Endothelial cell of umbilical vein (primary cell): ENCODE measurements around the gene STXBP2. TPM values are rescaled to one million over a fixed set of nuclear protein-coding genes. Genes with fewer than 3 reads are reported as not detected.

ENCODE experiments used
- BruUV-seq: library from RNA; stranded (reverse); fragments of 400-500 nt; replicated peaks from 2 replicates; lab custom pipeline; 2021; lab: Mats Ljungman, UMichigan
- CTCF ChIA-PET: fragments of 300-600, 350-600 bp; sonication (Branson Sonifier 250); formaldehyde crosslinking; loops from one replicate; lab custom pipeline; 2021; ENCODE audit warnings: antibody characterized with exemption, inconsistent platforms; lab: Charles Lee
- POLR2A ChIA-PET: fragments of 300-600, 350-600 bp; sonication (Branson Sonifier 250); formaldehyde crosslinking; loops from one replicate; lab custom pipeline; 2021; ENCODE audit warnings: antibody characterized with exemption, inconsistent platforms; lab: Charles Lee
- DNase-seq: peaks from one replicate; pipeline ENCODE4 v3.0.0-alpha.2; 2011; ENCODE audit warnings: low read depth, low spot score
- FAIRE-seq: peaks from 2 replicates; lab custom pipeline; 2011; peaks lifted over from hg19 to GRCh38; lab: Jason Lieb, UNC
- H2AFZ ChIP-seq: 2 replicates; pipeline ENCODE4 v1.6.0; 2012; ENCODE audit warnings: low read depth, low read length, control low read depth, inconsistent platforms
- H3K27ac ChIP-seq: 2 replicates; pipeline ENCODE4 v1.5.1; 2011; ENCODE audit warnings: low read depth, mild to moderate bottlenecking, control low read depth, low read length, moderate library complexity; ENCODE audit not compliant: insufficient read depth
- H3K27me3 ChIP-seq, 2 experiments: 2 replicates each; pipeline versions ENCODE4 v1.6.0 to v1.6.1; 2011; ENCODE audit warnings: low read length in 2 of 2, mixed read lengths in 1 of 2; ENCODE audit not compliant: control insufficient read depth in 2 of 2, insufficient read depth in 2 of 2
- H3K36me3 ChIP-seq, 2 experiments: 2 replicates in 1 of 2; 3 replicates in 1 of 2; pipeline ENCODE4 v1.5.1; 2011; ENCODE audit warnings: low read length in 2 of 2, mild to moderate bottlenecking in 1 of 2, moderate library complexity in 1 of 2; ENCODE audit not compliant: control insufficient read depth in 2 of 2, insufficient read depth in 2 of 2; ENCODE audit errors: extremely low read depth in 1 of 2
- H3K4me1 ChIP-seq: 3 replicates; pipeline ENCODE4 v1.5.1; 2011; ENCODE audit warnings: mild to moderate bottlenecking, low read length; ENCODE audit not compliant: control insufficient read depth, insufficient read depth; ENCODE audit errors: extremely low read depth
- H3K4me2 ChIP-seq: 2 replicates; pipeline ENCODE4 v1.6.1; 2011; ENCODE audit warnings: low read length, control low read depth, mixed read lengths; ENCODE audit not compliant: insufficient read depth
- H3K4me3 ChIP-seq, 3 experiments: fragments of 200-600 bp in 1 of 3; sonication (generic), shearing (Covaris generic) in 1 of 3; replicated peaks in 1 of 3; 2 replicates each; pipeline ENCODE4 v1.5.1; 2011 to 2016; ENCODE audit warnings: control low read depth in 3 of 3, low read length in 3 of 3, mild to moderate bottlenecking in 2 of 3, inconsistent platforms in 1 of 3, low read depth in 1 of 3, moderate library complexity in 1 of 3; ENCODE audit not compliant: insufficient read depth in 1 of 3
- H3K79me2 ChIP-seq: 2 replicates; pipeline ENCODE4 v1.6.0; 2012; ENCODE audit warnings: low read length, inconsistent platforms; ENCODE audit not compliant: control insufficient read depth, insufficient read depth
- H3K9ac ChIP-seq: replicated peaks from 2 replicates; pipeline ENCODE3; 2011; ENCODE audit warnings: low read length, control low read depth; ENCODE audit not compliant: insufficient read depth; ENCODE audit errors: extremely low read depth
- H3K9me1 ChIP-seq: replicated peaks from 3 replicates; pipeline ENCODE4 v1.6.0; 2011; ENCODE audit warnings: mild to moderate bottlenecking, low read length; ENCODE audit not compliant: control insufficient read depth, insufficient read depth; ENCODE audit errors: extremely low read depth
- H3K9me3 ChIP-seq: replicated peaks from 2 replicates; pipeline ENCODE4 v1.5.1; 2012; ENCODE audit warnings: low read length, inconsistent platforms; ENCODE audit not compliant: control insufficient read depth, insufficient read depth
- H4K20me1 ChIP-seq: replicated peaks from 2 replicates; pipeline ENCODE3; 2011; ENCODE audit warnings: mild to moderate bottlenecking, low read length; ENCODE audit not compliant: control insufficient read depth, insufficient read depth; ENCODE audit errors: extremely low read depth
- FOS ChIP-seq: IDR thresholded peaks from 2 replicates; pipeline ENCODE4 v1.6.1; 2011; ENCODE audit warnings: mild to moderate bottlenecking, low read length, moderate library complexity, borderline replicate concordance; ENCODE audit not compliant: insufficient read depth
- MYC ChIP-seq: IDR thresholded peaks from one replicate; pipeline ENCODE4 v1.6.1; 2011; ENCODE audit warnings: mild to moderate bottlenecking, low read depth, low read length
- POLR2AphosphoS5 ChIP-seq: IDR thresholded peaks from 2 replicates; pipeline ENCODE4 v1.6.1; 2012; ENCODE audit warnings: low read depth, mild to moderate bottlenecking, control low read depth, low read length, moderate library complexity; ENCODE audit not compliant: insufficient read depth
- dilution Hi-C: fragments of 300-500 bp; cut with MboI; formaldehyde crosslinking; loops from one replicate; pipeline ENCODE4 v1.15.0; 2019; ENCODE audit warnings: low sequenced_read_pairs; ENCODE audit not compliant: extremely low pct_ligation_motif_present
- intact Hi-C: fragments of 100-400 bp; cut with micrococcal nuclease; formaldehyde crosslinking; loops from one replicate; pipeline ENCODE4 v1.10.0; 2022
- polyA plus RNA-seq, 4 experiments: library from polyadenylated mRNA; depleted of rRNA in 3 of 4; stranded (reverse) in 3 of 4; unstranded in 1 of 4; fragments of >200 nt; gene quantifications; 2 replicates each; pipeline versions ENCODE4 v1.2.1 to v1.2.3, GENCODE V29; 2011 to 2012; ENCODE audit warnings: missing spikeins in 1 of 4
- total RNA-seq: library from RNA; stranded (reverse); gene quantifications from 2 replicates; pipeline ENCODE4 v1.2.3, GENCODE V29; 2021
- TF ChIP-seq, protein P1 (sequence below), 2 donors: IDR thresholded peaks; 1 replicate in 1 of 2; 2 replicates in 1 of 2; pipeline ENCODE4 v1.5.1; 2011; ENCODE audit warnings: low read length in 2 of 2, mild to moderate bottlenecking in 2 of 2, moderate library complexity in 2 of 2, control low read depth in 1 of 2, inconsistent platforms in 1 of 2, low read depth in 1 of 2; ENCODE audit not compliant: insufficient read depth in 1 of 2; ENCODE audit errors: extremely low read depth in 1 of 2

Gene STXBP2
- total and polyA plus RNA-seq, 2 donors (not counting 3 experiments of a cell fraction or from before 2014, with no cell fraction given) = 70.0 to 105 TPM

DNA sequence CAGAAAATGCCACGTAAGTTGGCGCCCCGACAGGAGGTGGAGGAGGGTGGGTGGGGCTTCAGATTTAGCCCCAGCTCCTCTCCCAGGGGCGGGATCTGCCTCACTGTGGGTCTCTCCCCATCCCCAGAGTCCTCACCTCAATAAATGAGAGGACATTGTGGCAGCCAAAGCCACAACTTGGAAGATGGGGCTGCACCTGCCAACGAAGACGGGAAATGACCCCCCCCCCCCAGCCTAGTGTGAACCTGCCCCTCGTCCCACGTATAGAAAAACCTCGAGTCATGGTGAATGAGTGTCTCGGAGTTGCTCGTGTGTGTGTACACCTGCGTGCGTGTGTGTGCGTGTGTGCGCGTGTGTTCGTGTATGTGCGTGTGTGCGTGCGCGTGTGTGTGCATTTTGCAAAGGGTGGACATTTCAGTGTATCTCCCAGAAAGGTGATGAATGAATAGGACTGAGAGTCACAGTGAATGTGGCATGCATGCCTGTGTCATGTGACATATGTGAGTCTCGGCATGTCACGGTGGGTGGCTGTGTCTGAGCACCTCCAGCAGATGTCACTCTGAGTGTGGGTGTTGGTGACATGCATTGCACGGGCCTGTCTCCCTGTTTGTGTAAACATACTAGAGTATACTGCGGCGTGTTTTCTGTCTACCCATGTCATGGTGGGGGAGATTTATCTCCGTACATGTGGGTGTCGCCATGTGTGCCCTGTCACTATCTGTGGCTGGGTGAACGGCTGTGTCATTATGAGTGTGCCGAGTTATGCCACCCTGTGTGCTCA is 42.3 kb downstream of the STXBP2 start:
- no peak overlapping the region for H3K27ac ChIP-seq
- peaks cover 0 to 3% of the 10 kb centered on the region in 2 experiments for H3K36me3 ChIP-seq
- H4K20me1 ChIP-seq = no peaks in the 10 kb centered on the region
- DNase-seq (no peak), FAIRE-seq (no peak)
- no TSS peak for BruUV-seq
- TF ChIP-seq MYC (no peak), FOS (no peak), POLR2AphosphoS5 (no peak)
- TF ChIP-seq, protein P1, sequence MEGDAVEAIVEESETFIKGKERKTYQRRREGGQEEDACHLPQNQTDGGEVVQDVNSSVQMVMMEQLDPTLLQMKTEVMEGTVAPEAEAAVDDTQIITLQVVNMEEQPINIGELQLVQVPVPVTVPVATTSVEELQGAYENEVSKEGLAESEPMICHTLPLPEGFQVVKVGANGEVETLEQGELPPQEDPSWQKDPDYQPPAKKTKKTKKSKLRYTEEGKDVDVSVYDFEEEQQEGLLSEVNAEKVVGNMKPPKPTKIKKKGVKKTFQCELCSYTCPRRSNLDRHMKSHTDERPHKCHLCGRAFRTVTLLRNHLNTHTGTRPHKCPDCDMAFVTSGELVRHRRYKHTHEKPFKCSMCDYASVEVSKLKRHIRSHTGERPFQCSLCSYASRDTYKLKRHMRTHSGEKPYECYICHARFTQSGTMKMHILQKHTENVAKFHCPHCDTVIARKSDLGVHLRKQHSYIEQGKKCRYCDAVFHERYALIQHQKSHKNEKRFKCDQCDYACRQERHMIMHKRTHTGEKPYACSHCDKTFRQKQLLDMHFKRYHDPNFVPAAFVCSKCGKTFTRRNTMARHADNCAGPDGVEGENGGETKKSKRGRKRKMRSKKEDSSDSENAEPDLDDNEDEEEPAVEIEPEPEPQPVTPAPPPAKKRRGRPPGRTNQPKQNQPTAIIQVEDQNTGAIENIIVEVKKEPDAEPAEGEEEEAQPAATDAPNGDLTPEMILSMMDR (IDR thresholded peaks at IDR 0.05; ENCODE audit: extremely low read depth in 1 of 2, insufficient read depth in 1 of 2, low read depth in 1 of 2, low read length in 2 of 2) = peak in 1 of 2 donors; percentile 6
- H3K4me3 ChIP-seq = no peak overlapping the region
- H3K79me2 ChIP-seq = peaks cover 21% of the 10 kb centered on the region
- peaks cover 2 to 3% of the 10 kb centered on the region in 2 experiments for H3K27me3 ChIP-seq
- dilution Hi-C loops (no loop called here), intact Hi-C loops (no loop called here)
- H3K9ac ChIP-seq = no peak overlapping the region
- no peak overlapping the region for H2AFZ ChIP-seq
- H3K9me3 ChIP-seq = no peaks in the 10 kb centered on the region
- H3K4me2 ChIP-seq = no peak overlapping the region
- POLR2A ChIA-PET = no interaction called here
- H3K9me1 ChIP-seq = no peaks in the 10 kb centered on the region
- CTCF ChIA-PET = interaction anchor here (0.9 to 1.7 kb wide), 3 partner anchors 111 to 325 kb away, joined by 3 to 18 read pairs (median 3); no protein-coding TSS in a partner anchor
- H3K4me1 ChIP-seq = peaks cover 7% of the 10 kb centered on the region
